ENCODE data around the gene SEMA4B. TPM values are rescaled to one million over a fixed set of nuclear protein-coding genes. Genes with fewer than 3 reads are reported as not detected.

The SEMA4B gene
- total RNA-seq, 1 donor from 2014 or later: 18.9 TPM

DNA sequence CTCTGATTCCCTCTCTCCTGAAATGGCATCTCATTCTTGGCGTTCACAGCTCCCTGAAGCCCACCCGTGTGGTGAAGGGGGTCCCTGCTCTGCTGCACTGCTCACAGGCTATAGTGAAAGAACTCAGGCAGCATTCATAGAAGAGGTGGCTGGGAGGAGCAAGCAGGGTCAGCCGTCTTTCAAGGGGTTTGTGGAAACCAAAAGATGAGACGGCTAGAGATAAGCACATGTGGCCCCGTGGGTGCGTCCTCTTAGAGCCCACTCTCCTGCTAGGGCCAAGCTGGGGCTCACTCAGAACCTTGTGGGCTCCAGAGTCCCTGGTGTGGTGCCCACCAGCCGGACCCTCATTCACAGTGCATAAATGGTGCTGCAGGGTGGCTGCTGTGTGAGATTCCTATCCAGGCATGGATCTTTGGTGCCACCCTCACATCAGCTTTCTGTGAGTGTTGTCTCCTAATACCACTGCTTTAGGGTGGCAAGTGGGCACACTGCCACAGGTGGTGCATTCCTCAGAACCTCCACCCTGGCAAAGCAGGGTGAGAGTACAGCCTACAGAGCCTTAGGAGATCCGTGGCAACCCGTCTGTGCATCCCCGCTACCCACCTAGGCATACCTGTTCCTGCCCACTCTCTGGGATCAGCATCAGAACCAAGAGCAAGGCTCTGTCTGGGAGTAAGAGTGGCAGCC lies 11.2 kb upstream of the SEMA4B start:
- no peaks in the 10 kb centered on the region for H3K9me3 Mint-ChIP-seq
- no peak overlapping the region for H3K4me3 Mint-ChIP-seq
- H3K27ac Mint-ChIP-seq: no peak overlapping the region
- no peaks in the 10 kb centered on the region for H3K27me3 Mint-ChIP-seq
- H3K4me1 Mint-ChIP-seq: peaks cover 45% of the 10 kb centered on the region
- intact Hi-C loops (cut with micrococcal nuclease): no loop called here
- H3K36me3 Mint-ChIP-seq (ENCODE audit: low read depth): peaks cover 10% of the 10 kb centered on the region
- no peak for DNase-seq

GRCh38 chr15:90190606-90191343 lies 10.4 kb upstream of the SEMA4B start:
- Mint-ChIP-seq H3K4me1 (peaks cover 40% of the 10 kb centered on the region), H3K27ac (peak overlapping the region; percentile 52), H3K4me3 (no peak overlapping the region), H3K27me3 (no peaks in the 10 kb centered on the region), H3K36me3 (ENCODE audit: low read depth) (peaks cover 7% of the 10 kb centered on the region), H3K9me3 (no peaks in the 10 kb centered on the region)
- intact Hi-C loops (cut with micrococcal nuclease): no loop called here
- DNase-seq: no peak

- H3K4me1 Mint-ChIP-seq: peaks cover 39% of the 10 kb centered on the region
- intact Hi-C loops (cut with micrococcal nuclease): no loop called here
- H3K4me3 Mint-ChIP-seq: peak overlapping the region; percentile 76
- no peaks in the 10 kb centered on the region for H3K27me3 Mint-ChIP-seq
- H3K27ac Mint-ChIP-seq: peak overlapping the region; percentile 58
- no peak for DNase-seq
- no peaks in the 10 kb centered on the region for H3K9me3 Mint-ChIP-seq
- H3K36me3 Mint-ChIP-seq (ENCODE audit: low read depth): peaks cover 9% of the 10 kb centered on the region
Observed at GRCh38 chr15:90191344-90191687, 9.8 kb upstream of the SEMA4B start.

DNA sequence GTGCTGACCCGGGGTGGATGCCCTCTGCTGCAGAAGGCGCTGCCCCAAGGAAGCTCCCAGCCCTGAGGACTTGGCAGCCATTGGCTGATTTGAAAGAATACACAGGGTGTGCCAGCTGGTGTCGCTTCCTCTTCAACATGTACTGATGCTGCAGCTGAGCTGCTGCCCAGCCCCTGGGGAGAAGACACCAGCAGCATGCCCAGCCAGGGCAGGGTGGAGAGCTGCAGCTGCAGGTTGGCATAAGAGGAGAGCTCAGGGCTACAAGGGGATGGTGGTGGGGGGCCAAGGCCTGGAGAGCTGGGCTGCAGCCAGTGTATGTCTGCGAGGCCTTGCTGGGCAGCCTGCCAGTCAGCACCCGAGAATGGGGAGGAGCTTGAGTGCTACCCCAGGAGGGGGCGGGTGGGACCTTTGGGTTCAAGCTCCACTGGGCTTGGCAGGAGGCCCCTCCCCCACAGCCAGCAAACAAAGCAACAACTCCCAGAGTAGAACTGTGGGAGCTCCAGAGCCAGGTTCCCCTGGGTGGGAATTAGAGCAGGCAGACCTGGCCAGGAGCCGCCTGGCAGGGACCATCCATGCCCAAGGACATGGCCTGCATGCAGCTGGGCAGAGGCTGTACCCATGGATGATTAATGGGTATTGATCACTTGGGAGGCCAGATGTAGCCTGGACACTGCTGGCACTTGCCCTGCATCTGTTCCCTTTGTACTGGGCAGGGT lies 9.2 kb upstream of the SEMA4B start:
- peaks cover 10% of the 10 kb centered on the region for H3K36me3 Mint-ChIP-seq (ENCODE audit: low read depth)
- peak; percentile 74 for DNase-seq
- intact Hi-C loops (cut with micrococcal nuclease): no loop called here
- H3K9me3 Mint-ChIP-seq: no peaks in the 10 kb centered on the region
- H3K27me3 Mint-ChIP-seq: no peaks in the 10 kb centered on the region
- H3K4me3 Mint-ChIP-seq: peak overlapping the region; percentile 76
- peak overlapping the region; percentile 45 for H3K27ac Mint-ChIP-seq
- peaks cover 38% of the 10 kb centered on the region for H3K4me1 Mint-ChIP-seq

DNA sequence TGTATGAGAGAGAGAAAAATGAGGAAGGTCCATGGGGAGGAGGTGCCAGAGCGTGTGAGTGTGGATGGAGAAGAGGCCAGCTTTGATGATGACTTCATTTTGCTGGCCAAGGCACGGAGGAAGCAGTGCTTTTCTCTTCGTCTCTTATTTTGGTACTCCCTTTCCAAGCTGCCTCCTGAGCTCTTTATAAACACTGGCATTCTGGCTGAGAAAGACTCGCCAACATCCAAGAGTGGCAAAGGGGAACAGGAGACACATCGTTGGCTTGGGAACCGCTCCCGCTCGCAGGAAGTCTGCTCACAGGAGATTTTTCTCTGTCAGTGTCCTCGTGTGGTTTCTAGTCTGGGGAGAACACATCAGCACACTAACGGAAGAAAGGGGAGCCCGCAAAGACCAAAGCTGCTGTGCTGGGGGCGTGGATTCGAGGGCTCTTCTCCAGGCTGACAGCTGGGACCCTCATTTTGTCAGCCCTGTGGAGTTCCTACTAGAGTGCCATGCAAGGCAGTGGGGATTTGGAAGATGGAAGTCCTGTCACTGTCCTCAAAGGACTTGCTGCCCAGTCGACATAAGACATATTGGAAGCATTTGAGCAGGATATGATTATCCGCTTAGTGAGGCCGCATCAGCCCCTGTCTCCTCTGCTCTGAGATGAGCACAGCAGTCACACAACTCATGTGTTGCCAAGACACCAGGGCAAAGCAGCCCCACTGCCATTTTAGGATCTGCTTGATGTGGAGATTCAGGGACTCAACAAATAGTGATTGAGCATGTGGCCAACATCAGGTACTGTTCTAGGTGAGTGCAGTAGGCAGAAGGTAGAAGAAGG lies 8.0 kb upstream of the SEMA4B start:
- intact Hi-C loops (cut with micrococcal nuclease): no loop called here
- Mint-ChIP-seq H3K27me3 (no peaks in the 10 kb centered on the region), H3K9me3 (no peaks in the 10 kb centered on the region), H3K27ac (peak overlapping the region; percentile 10), H3K4me3 (peak overlapping the region; percentile 62), H3K4me1 (peaks cover 32% of the 10 kb centered on the region), H3K36me3 (ENCODE audit: low read depth) (peaks cover 7% of the 10 kb centered on the region)
- DNase-seq: no peak

- intact Hi-C loops (cut with micrococcal nuclease): no loop called here
- Mint-ChIP-seq H3K4me1 (peaks cover 34% of the 10 kb centered on the region), H3K36me3 (ENCODE audit: low read depth) (peaks cover 7% of the 10 kb centered on the region), H3K27ac (no peak overlapping the region), H3K4me3 (no peak overlapping the region), H3K9me3 (no peaks in the 10 kb centered on the region), H3K27me3 (no peaks in the 10 kb centered on the region)
- DNase-seq: no peak
Observed at GRCh38 chr15:90194655-90195054, 6.5 kb upstream of the SEMA4B start.

DNA sequence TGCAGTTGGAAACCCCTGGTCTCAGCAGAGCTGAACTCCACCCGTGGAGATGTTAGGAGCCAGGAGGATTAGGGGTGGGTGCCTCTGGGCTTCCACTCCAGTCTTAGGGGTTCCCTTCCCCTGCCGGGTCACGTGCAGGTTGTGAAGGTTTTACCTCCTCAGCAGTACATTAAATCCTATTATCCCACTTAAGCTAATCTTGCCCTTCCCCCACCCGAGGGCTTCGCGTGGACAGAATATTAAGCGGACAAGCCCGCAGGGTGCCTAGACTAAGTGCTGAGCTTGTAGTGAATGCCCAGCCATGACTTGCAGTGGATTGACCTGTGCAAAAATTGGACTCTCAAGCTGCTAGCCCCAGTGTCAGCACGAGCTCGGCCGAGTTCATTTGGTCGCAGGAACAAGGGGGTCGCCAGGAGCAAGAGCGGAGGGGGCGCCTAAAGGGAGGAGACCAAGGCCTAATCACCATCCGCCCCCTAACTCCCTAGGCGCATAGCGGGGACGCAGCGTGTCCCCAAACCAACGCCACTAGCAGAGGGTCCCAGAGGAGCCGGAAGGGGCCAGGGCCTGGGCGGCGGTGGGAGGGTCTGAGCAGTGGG lies 498 bp upstream of the SEMA4B start:
- DNase-seq: no peak
- intact Hi-C loops (cut with micrococcal nuclease): loop anchor here (1.0 to 2.0 kb wide), 2 partner anchors 16 to 34 kb away; partner anchors contain the start of gene GDPGP1

DNA sequence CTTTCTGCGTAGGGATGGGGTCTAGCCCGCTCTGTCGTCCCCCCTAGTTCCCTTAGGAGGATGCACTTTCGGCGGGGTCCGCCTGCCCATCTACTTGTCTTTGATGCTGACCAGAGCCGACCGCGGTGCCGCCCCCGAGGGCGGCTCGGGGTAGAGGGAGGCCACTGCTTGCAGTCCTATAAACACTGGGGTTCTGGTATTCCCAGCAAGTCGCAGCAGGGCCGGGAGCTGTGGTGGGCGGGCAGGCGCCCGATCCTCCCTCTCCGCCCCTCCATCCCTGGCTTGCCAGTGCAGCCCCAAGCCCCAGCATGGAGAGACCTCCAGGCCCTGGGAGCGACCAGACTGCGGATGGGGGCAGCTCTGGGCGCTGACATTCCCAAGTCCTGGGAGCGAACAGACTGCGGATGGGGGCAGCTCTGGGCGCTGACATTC lies 830 bp downstream of the SEMA4B start:
- Mint-ChIP-seq H3K9me3 (no peaks in the 10 kb centered on the region), H3K36me3 (ENCODE audit: low read depth) (peaks cover 6% of the 10 kb centered on the region), H3K4me3 (peak overlapping the region; percentile 90), H3K27me3 (peaks cover 2% of the 10 kb centered on the region), H3K27ac (peak overlapping the region; percentile 71), H3K4me1 (peaks cover 25% of the 10 kb centered on the region)
- intact Hi-C loops (cut with micrococcal nuclease): loop anchor here (1.0 to 2.0 kb wide), 2 partner anchors 17 to 32 kb away; partner anchors contain the start of gene GDPGP1
- DNase-seq: no peak

More for the DNA sequence above, 498 bp upstream of the SEMA4B start:
- Mint-ChIP-seq H3K4me1 (peaks cover 23% of the 10 kb centered on the region), H3K4me3 (peak overlapping the region; percentile 80), H3K36me3 (ENCODE audit: low read depth) (peaks cover 8% of the 10 kb centered on the region), H3K9me3 (no peaks in the 10 kb centered on the region), H3K27me3 (peaks cover 2% of the 10 kb centered on the region), H3K27ac (peak overlapping the region; percentile 68)

GRCh38 chr15:90202929-90203328 lies 1.8 kb downstream of the SEMA4B start:
- Mint-ChIP-seq H3K36me3 (ENCODE audit: low read depth) (peaks cover 6% of the 10 kb centered on the region), H3K4me1 (peaks cover 25% of the 10 kb centered on the region), H3K27ac (no peak overlapping the region), H3K9me3 (no peaks in the 10 kb centered on the region), H3K4me3 (peak overlapping the region; percentile 90), H3K27me3 (peaks cover 2% of the 10 kb centered on the region)
- intact Hi-C loops (cut with micrococcal nuclease): no loop called here
- DNase-seq: no peak

GRCh38 chr15:90203473-90203872 lies 2.3 kb downstream of the SEMA4B start:
- Mint-ChIP-seq H3K27me3 (peaks cover 2% of the 10 kb centered on the region), H3K9me3 (no peaks in the 10 kb centered on the region), H3K4me1 (peaks cover 23% of the 10 kb centered on the region), H3K36me3 (ENCODE audit: low read depth) (peaks cover 6% of the 10 kb centered on the region), H3K4me3 (no peak overlapping the region), H3K27ac (no peak overlapping the region)
- no peak for DNase-seq
- intact Hi-C loops (cut with micrococcal nuclease): no loop called here

- H3K4me3 Mint-ChIP-seq: no peak overlapping the region
- peaks cover 23% of the 10 kb centered on the region for H3K4me1 Mint-ChIP-seq
- H3K9me3 Mint-ChIP-seq: no peaks in the 10 kb centered on the region
- H3K27ac Mint-ChIP-seq: no peak overlapping the region
- H3K27me3 Mint-ChIP-seq: peaks cover 2% of the 10 kb centered on the region
- no peak for DNase-seq
- H3K36me3 Mint-ChIP-seq (ENCODE audit: low read depth): peaks cover 8% of the 10 kb centered on the region
- intact Hi-C loops (cut with micrococcal nuclease): no loop called here
Observed at GRCh38 chr15:90203922-90204321, 2.8 kb downstream of the SEMA4B start.

DNA sequence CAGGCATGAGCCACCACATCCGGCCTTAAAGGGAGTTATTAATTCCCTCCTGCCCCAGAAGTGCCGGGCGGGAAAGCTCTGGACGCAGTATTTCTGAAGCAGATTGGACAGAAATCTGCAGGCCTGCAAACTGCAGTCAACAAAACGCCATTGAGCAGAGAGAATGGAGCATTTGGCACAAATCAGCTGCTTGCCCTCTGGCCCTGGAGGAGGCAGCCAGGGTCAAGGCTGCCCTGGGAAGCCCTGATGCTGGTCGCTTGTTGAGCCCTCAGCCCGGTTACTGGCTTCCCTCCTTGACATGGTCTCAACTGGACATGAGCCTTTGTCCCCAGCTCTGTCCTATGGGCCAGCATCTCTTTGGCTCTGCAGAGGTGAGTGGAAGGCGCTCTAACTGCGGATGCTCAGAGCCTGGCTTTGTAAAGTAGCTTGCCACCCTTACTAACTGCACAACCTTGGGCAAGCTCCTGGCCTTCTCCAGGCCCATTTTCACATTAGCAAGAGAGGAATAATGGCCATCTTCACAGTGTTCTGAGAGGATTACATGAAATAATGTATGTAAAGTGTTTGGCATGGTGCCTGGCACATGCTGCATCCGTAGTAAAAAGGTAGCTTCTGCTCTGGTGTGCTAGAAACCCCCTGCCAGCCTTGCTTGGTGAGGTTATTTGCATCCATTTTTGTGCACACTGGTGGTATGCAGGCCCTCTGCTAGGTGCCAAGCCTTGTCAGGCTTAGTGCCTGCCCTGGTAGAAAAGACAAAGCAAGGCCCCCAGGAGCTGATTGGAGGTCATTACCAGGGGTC lies 4.1 kb downstream of the SEMA4B start:
- H3K27me3 Mint-ChIP-seq: peaks cover 2% of the 10 kb centered on the region
- no peak overlapping the region for H3K4me3 Mint-ChIP-seq
- no peak for DNase-seq
- no peaks in the 10 kb centered on the region for H3K9me3 Mint-ChIP-seq
- H3K36me3 Mint-ChIP-seq (ENCODE audit: low read depth): peaks cover 18% of the 10 kb centered on the region
- intact Hi-C loops (cut with micrococcal nuclease): no loop called here
- no peak overlapping the region for H3K27ac Mint-ChIP-seq
- peaks cover 28% of the 10 kb centered on the region for H3K4me1 Mint-ChIP-seq
